Neural progenitor cell (in vitro differentiated cells): ENCODE measurements around the gene ARL16. TPM values are rescaled to one million over a fixed set of nuclear protein-coding genes. Genes with fewer than 3 reads are reported as not detected.
A peak's percentile ranks its signal among the peaks of the same experiment; 100 is the strongest.

ENCODE experiments used
- DNase-seq: peaks from one replicate; pipeline ENCODE4 v3.0.0-alpha.2; 2016; ENCODE audit warnings: low spot score
- H2AFZ ChIP-seq: fragments of 200-600 bp; sonication (generic); replicated peaks from 2 replicates; pipeline ENCODE4 v1.6.1; 2016; ENCODE audit warnings: antibody characterized with exemption
- H3F3A ChIP-seq: fragments of 200-600 bp; sonication (generic); 2 replicates; pipeline ENCODE4 v1.6.1; 2016; ENCODE audit warnings: antibody characterized with exemption, low read depth
- H3K27ac ChIP-seq: fragments of 200-600 bp; sonication (generic); 2 replicates; pipeline ENCODE4 v1.5.1; 2016; ENCODE audit warnings: mild to moderate bottlenecking
- H3K27me3 ChIP-seq: fragments of 200-600 bp; sonication (generic); 2 replicates; pipeline ENCODE4 v1.6.1; 2016; ENCODE audit warnings: mild to moderate bottlenecking, moderate library complexity
- H3K36me3 ChIP-seq: fragments of 200-600 bp; sonication (generic); 2 replicates; pipeline ENCODE4 v1.5.1; 2016
- H3K4me1 ChIP-seq: fragments of 200-600 bp; sonication (generic); 2 replicates; pipeline ENCODE4 v1.6.1; 2016; ENCODE audit warnings: mixed run types
- H3K4me2 ChIP-seq: fragments of 200-600 bp; sonication (generic); 2 replicates; pipeline ENCODE4 v1.6.1; 2016
- H3K4me3 ChIP-seq: fragments of 200-600 bp; sonication (generic); 2 replicates; pipeline ENCODE4 v1.5.1; 2016
- H3K79me2 ChIP-seq: fragments of 200-600 bp; sonication (generic); 2 replicates; pipeline ENCODE4 v1.6.1; 2016; ENCODE audit warnings: low read depth
- H3K9ac ChIP-seq: fragments of 200-600 bp; sonication (generic); 2 replicates; pipeline ENCODE4 v1.6.1; 2016
- H3K9me3 ChIP-seq: fragments of 200-600 bp; sonication (generic); 2 replicates; pipeline ENCODE4 v1.5.1; 2016; ENCODE audit warnings: low read depth
- H4K20me1 ChIP-seq: fragments of 200-600 bp; sonication (generic); 2 replicates; pipeline ENCODE4 v1.6.1; 2016; ENCODE audit warnings: low read depth
- H3K27ac Mint-ChIP-seq: 3 replicates; pipeline ENCODE4 v1.8.0; 2021; ENCODE audit warnings: mixed read lengths
- H3K27me3 Mint-ChIP-seq: 2 replicates; pipeline ENCODE4 v1.8.0; 2022; ENCODE audit warnings: low read depth, mild to moderate bottlenecking, inconsistent platforms, moderate library complexity, mixed read lengths; ENCODE audit not compliant: insufficient read depth
- H3K36me3 Mint-ChIP-seq: 3 replicates; pipeline ENCODE4 v1.8.0; 2021; ENCODE audit warnings: mixed read lengths
- H3K4me1 Mint-ChIP-seq: 3 replicates; pipeline ENCODE4 v1.8.0; 2021; ENCODE audit warnings: mixed read lengths
- H3K4me3 Mint-ChIP-seq: 3 replicates; pipeline ENCODE4 v1.8.0; 2021; ENCODE audit warnings: mild to moderate bottlenecking, moderate library complexity, mixed read lengths
- H3K9me3 Mint-ChIP-seq: 3 replicates; pipeline ENCODE4 v1.8.0; 2020; ENCODE audit warnings: mixed read lengths
- CTCF ChIP-seq: fragments of 200-600 bp; sonication (generic); IDR thresholded peaks from 2 replicates; pipeline ENCODE4 v1.5.1; 2017; ENCODE audit warnings: antibody characterized with exemption, mild to moderate bottlenecking
- EZH2 ChIP-seq: fragments of 200-600 bp; sonication (generic); IDR thresholded peaks from 2 replicates; pipeline ENCODE4 v1.6.1; 2017; ENCODE audit warnings: antibody characterized with exemption, mild to moderate bottlenecking, moderate library complexity
- EZH2phosphoT487 ChIP-seq: fragments of 200-600 bp; sonication (generic); IDR thresholded peaks from 2 replicates; pipeline ENCODE4 v1.6.1; 2017; ENCODE audit warnings: antibody characterized with exemption
- total RNA-seq: library from RNA; depleted of rRNA; stranded (reverse); fragments of >200 nt; gene quantifications from 2 replicates; pipeline ENCODE4 v1.2.3, GENCODE V29; 2015; ENCODE audit warnings: low replicate concordance

ARL16 gene
- total RNA-seq, 1 donor from 2014 or later = 31.2 TPM

GRCh38 chr17:81644496-81644895 is 39.1 kb downstream of the ARL16 start:
- H3K27ac ChIP-seq = no peak overlapping the region
- no peak overlapping the region for H3K4me2 ChIP-seq
- Mint-ChIP-seq H3K27me3 (peaks cover 18% of the 10 kb centered on the region), H3K9me3 (peaks cover 3% of the 10 kb centered on the region), H3K4me1 (peaks cover 2% of the 10 kb centered on the region), H3K36me3 (no peaks in the 10 kb centered on the region), H3K4me3 (no peak overlapping the region), H3K27ac (no peak overlapping the region)
- no peaks in the 10 kb centered on the region for H3K79me2 ChIP-seq
- H3K4me3 ChIP-seq = no peak overlapping the region
- H3K27me3 ChIP-seq = peaks cover 19% of the 10 kb centered on the region
- H2AFZ ChIP-seq = no peak overlapping the region
- H3K4me1 ChIP-seq = no peaks in the 10 kb centered on the region
- H3K9ac ChIP-seq = no peak overlapping the region
- H4K20me1 ChIP-seq = no peaks in the 10 kb centered on the region
- no peaks in the 10 kb centered on the region for H3F3A ChIP-seq
- TF ChIP-seq EZH2phosphoT487 (no peak), CTCF (no peak), EZH2 (no peak)
- H3K9me3 ChIP-seq = no peaks in the 10 kb centered on the region
- H3K36me3 ChIP-seq = no peaks in the 10 kb centered on the region
- DNase-seq = no peak

- Histone ChIP-seq H3K27me3 (no peaks in the 10 kb centered on the region), H3K4me1 (no peaks in the 10 kb centered on the region), H3K4me2 (no peak overlapping the region), H3F3A (no peaks in the 10 kb centered on the region), H3K4me3 (no peak overlapping the region), H3K79me2 (no peaks in the 10 kb centered on the region), H3K27ac (no peak overlapping the region), H3K36me3 (no peaks in the 10 kb centered on the region), H3K9me3 (no peaks in the 10 kb centered on the region), H3K9ac (no peak overlapping the region), H4K20me1 (no peaks in the 10 kb centered on the region), H2AFZ (no peak overlapping the region)
- Mint-ChIP-seq H3K27me3 (peaks cover 2% of the 10 kb centered on the region), H3K36me3 (no peaks in the 10 kb centered on the region), H3K4me3 (no peak overlapping the region), H3K9me3 (no peaks in the 10 kb centered on the region), H3K4me1 (peaks cover 7% of the 10 kb centered on the region), H3K27ac (peak overlapping the region; percentile 78)
- DNase-seq = no peak
- no peak for TF ChIP-seq EZH2
- TF ChIP-seq EZH2phosphoT487 = no peak
- no peak for TF ChIP-seq CTCF
These were observed 41.6 kb downstream of the ARL16 start for GRCh38 chr17:81641825-81642489.

DNA sequence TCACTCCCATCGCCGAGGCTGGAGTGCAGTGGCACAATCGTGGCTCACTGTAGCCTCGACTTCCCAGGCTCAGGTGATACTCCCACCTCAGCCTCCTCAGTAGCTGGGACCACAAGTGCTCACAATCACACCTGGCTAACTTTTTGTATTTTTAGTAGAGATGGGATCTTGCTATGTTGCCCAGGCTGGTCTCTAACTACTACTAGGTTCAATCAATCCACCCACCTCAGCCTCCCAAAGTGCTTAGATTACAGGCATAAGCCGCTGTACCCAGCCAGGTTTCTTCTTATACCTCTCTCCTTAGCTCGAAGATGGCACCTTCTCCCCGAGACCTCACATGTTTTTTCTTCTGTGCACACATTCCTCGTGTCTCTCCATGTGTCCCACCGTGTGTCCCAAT is 43.6 kb downstream of the ARL16 start:
- no peaks in the 10 kb centered on the region for H3K9me3 ChIP-seq
- Mint-ChIP-seq H3K27me3 (no peaks in the 10 kb centered on the region), H3K9me3 (no peaks in the 10 kb centered on the region), H3K4me3 (peak overlapping the region; percentile 46), H3K4me1 (peaks cover 16% of the 10 kb centered on the region), H3K27ac (no peak overlapping the region), H3K36me3 (peaks cover 2% of the 10 kb centered on the region)
- H4K20me1 ChIP-seq = peaks cover 16% of the 10 kb centered on the region
- H3K4me3 ChIP-seq = no peak overlapping the region
- TF ChIP-seq EZH2 (no peak), CTCF (no peak), EZH2phosphoT487 (no peak)
- H3K4me1 ChIP-seq = peaks cover 8% of the 10 kb centered on the region
- H3K36me3 ChIP-seq = no peaks in the 10 kb centered on the region
- H3K4me2 ChIP-seq = no peak overlapping the region
- peaks cover 7% of the 10 kb centered on the region for H3F3A ChIP-seq
- peaks cover 17% of the 10 kb centered on the region for H3K79me2 ChIP-seq
- H3K9ac ChIP-seq = no peak overlapping the region
- no peak for DNase-seq
- no peaks in the 10 kb centered on the region for H3K27me3 ChIP-seq
- no peak overlapping the region for H3K27ac ChIP-seq
- H2AFZ ChIP-seq = no peak overlapping the region
